Pancreas (tissue), 10 donors: ENCODE measurements around the gene NRIP1. TPM values are rescaled to one million over a fixed set of nuclear protein-coding genes. Genes with fewer than 3 reads are reported as not detected.

Experiments used
- ATAC-seq, 4 donors: fragments of 200-7000 bp; cut with Tn5 transposase; one replicate each; pipeline versions ENCODE4 v1.8.0 to v1.9.1; 2020; ENCODE audit warnings: mild to moderate bottlenecking in 4 of 4, moderate library complexity in 4 of 4
- DNase-seq, 6 donors: peaks; one replicate each; pipeline ENCODE4 v3.0.0-alpha.2; 2020
- FAIRE-seq: peaks from 2 replicates; lab custom pipeline; 2012; peaks lifted over from hg19 to GRCh38; lab: Jason Lieb, UNC
- H3K27ac ChIP-seq, 4 donors: fragments of 200-600 bp; sonication (generic); 1 replicate in 3 of 4; 2 replicates in 1 of 4; pipeline versions ENCODE4 v1.5.0 to v1.8.0; 2020
- H3K27me3 ChIP-seq, 4 donors: fragments of 200-600 bp; one replicate each; pipeline ENCODE4 v1.8.0; 2021
- H3K36me3 ChIP-seq, 3 donors: fragments of 200-600 bp; sonication (generic) in 1 of 3; one replicate each; pipeline versions ENCODE4 v1.5.0 to v1.8.0; 2020 to 2021
- H3K4me1 ChIP-seq, 3 donors: fragments of 200-600 bp; one replicate each; pipeline ENCODE4 v1.8.0; 2021
- H3K4me3 ChIP-seq, 4 donors: fragments of 200-600 bp; sonication (generic) in 2 of 4; one replicate each; pipeline versions ENCODE4 v1.5.0 to v1.8.0; 2020 to 2021
- H3K9me3 ChIP-seq, 4 donors: fragments of 200-600 bp; one replicate each; pipeline ENCODE4 v1.8.0; 2021
- WGBS, 2 donors: extraction: QIAGEN DNeasy Blood & Tissue Kit; methylation state at CpG; one replicate each; pipeline ENCODE4 v1.1.7; 2013; 5-methylcytosine and 5-hydroxymethylcytosine counted together
- intact Hi-C, 3 donors: fragments of 100-400 bp; cut with DNase I; formaldehyde crosslinking; loops; one replicate each; pipeline versions ENCODE4 v1.11.1 to v1.14.2; 2022
- polyA plus RNA-seq, 2 donors: library from polyadenylated mRNA; stranded (reverse); fragments of 200-250 nt; gene quantifications; one replicate each; pipeline ENCODE4 v1.2.3, GENCODE V29; 2013
- total RNA-seq, 6 donors: library from RNA; stranded (reverse); fragmentation: NEBNext Ultra II Directional in 4 of 6; extraction: Animal tissue kit (Norgen Biotek cat#: 25700) in 4 of 6; gene quantifications; one replicate each; pipeline versions ENCODE4 v1.2.1 to v1.2.4, GENCODE V29; 2021 to 2023
- TF ChIP-seq, protein P1 (sequence below), 4 donors: fragments of 200-600 bp; sonication (generic) in 3 of 4; IDR thresholded peaks; one replicate each; pipeline versions ENCODE4 v1.5.0 to v1.8.0; 2021; ENCODE audit warnings: antibody characterized with exemption in 4 of 4
- donor health status: healthy with polysubstance abuse.
- donor health status: DM: no; HTN: no; CAD: no; lungs with moderate emphysema.
- donor health status: DM: no; HTN: no; CAD: no.
- donor health status: control.
- donor health status: control.
- donor health status: Bipolar disorder and iron deficiency.
- donor health status: DM: yes; HTN: yes; CAD: no.
- donor health status: DM: no; HTN: no; CAD: no.
- donor health status: DM: no; HTN: no; CAD: no.
- donor health status: DM: yes; HTN: yes; CAD: no.

NRIP1 gene
- total and polyA plus RNA-seq, 8 donors: 3.7 to 33.5 (median 24.1) TPM

DNA sequence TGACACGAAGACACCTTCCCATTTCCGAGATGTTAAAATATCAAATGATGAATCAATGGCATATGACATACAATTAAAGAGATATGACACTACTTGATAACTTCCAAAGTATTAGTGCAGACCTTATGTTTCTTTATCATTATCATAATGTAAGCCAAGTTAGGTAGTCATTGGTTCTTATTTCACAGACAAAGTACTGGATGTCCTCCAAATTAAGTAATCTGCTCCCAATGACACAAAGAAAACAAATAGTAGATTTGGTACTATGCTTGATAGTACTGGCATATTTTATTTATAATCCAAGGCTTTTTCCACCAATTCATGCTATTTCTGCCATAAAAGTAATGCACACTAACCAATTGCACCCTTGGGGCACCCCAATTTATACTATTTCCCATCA lies 11.9 kb upstream of the NRIP1 start:
- intact Hi-C loops: loop anchor here in 2 of 3 donors (10.0 kb wide), 2 partner anchors 48 to 68 kb away; no protein-coding TSS in a partner anchor
- Histone ChIP-seq H3K4me1 (peaks cover 5 to 10% (median 6%) of the 10 kb centered on the region in 3 donors), H3K27ac (no peak overlapping the region), H3K27me3 (no peaks in the 10 kb centered on the region), H3K4me3 (no peak overlapping the region), H3K9me3 (no peaks in the 10 kb centered on the region), H3K36me3 (no peaks in the 10 kb centered on the region)
- 35 to 54% methylated on average over 2 of the region's 2 CpGs for WGBS, 2 donors
- FAIRE-seq (no peak), DNase-seq (no peak), ATAC-seq (peak; percentile 60 to 94 (median 82))
- TF ChIP-seq, protein P1, sequence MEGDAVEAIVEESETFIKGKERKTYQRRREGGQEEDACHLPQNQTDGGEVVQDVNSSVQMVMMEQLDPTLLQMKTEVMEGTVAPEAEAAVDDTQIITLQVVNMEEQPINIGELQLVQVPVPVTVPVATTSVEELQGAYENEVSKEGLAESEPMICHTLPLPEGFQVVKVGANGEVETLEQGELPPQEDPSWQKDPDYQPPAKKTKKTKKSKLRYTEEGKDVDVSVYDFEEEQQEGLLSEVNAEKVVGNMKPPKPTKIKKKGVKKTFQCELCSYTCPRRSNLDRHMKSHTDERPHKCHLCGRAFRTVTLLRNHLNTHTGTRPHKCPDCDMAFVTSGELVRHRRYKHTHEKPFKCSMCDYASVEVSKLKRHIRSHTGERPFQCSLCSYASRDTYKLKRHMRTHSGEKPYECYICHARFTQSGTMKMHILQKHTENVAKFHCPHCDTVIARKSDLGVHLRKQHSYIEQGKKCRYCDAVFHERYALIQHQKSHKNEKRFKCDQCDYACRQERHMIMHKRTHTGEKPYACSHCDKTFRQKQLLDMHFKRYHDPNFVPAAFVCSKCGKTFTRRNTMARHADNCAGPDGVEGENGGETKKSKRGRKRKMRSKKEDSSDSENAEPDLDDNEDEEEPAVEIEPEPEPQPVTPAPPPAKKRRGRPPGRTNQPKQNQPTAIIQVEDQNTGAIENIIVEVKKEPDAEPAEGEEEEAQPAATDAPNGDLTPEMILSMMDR (IDR thresholded peaks at IDR 0.05): no peak

DNA sequence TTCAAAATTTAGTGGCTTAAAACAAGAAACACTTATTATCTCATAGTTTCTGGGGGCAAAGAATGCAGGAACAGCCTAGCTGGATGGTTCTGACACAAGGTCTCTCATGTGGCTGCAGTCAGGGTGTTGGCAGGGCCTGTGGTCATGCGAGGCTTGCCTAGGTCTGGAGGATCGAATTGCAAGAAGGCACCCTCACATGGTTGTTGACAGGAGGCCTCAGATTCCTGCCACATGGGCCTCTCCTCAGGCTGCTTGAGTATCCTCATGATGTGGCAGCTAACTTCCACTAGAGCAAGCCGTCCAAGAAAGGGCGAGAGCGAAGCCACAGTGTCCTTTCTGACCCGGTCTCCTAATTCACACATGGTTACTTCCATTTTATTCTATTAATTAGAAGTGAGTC lies 6.2 kb upstream of the NRIP1 start:
- ATAC-seq (no peak), FAIRE-seq (no peak)
- intact Hi-C loops: loop anchor here in 2 of 3 donors (10.0 kb wide), 2 partner anchors 54 to 74 kb away; no protein-coding TSS in a partner anchor

DNA sequence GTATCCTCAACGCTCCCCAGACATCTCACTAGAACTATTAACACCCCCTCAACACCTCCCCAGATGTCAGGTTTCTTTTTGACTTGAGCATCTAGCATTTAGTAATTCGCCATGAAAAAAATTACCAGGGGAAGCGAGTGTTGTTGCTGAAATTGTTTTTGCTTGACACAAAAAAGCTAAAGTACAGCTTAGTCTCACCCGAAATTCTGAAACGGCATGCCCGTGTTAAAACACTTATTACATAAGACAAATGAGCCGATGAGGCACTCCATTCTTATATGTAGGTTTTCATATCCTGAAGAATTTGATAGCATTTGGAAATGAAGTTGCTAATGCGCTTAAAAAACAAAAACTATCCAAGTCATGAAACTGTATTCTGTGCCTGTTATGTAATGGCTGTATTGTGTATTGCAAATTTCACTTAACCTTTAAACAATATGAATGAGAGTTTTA lies 1.3 kb upstream of the NRIP1 start:
- H3K4me3 ChIP-seq: peak overlapping the region; percentile 57 to 99 (median 90)
- whole genome bisulfite sequencing, 2 donors: 1% methylated on average over 8 of the region's 8 CpGs
- H3K27me3 ChIP-seq: no peaks in the 10 kb centered on the region
- no peak for DNase-seq
- TF ChIP-seq, protein P1 (IDR thresholded peaks at IDR 0.05): no peak
- intact Hi-C loops: no loop called here
- peaks cover 9 to 18% (median 13%) of the 10 kb centered on the region in 3 donors for H3K4me1 ChIP-seq
- no peaks in the 10 kb centered on the region for H3K36me3 ChIP-seq
- no peak for FAIRE-seq
- ATAC-seq: no peak
- no peaks in the 10 kb centered on the region for H3K9me3 ChIP-seq
- peak overlapping the region; percentile 92 to 97 (median 96) for H3K27ac ChIP-seq

More for the DNA sequence above, 6.2 kb upstream of the NRIP1 start:
- H3K27ac ChIP-seq: no peak overlapping the region
- no peaks in the 10 kb centered on the region for H3K9me3 ChIP-seq
- H3K27me3 ChIP-seq: no peaks in the 10 kb centered on the region
- TF ChIP-seq, protein P1 (IDR thresholded peaks at IDR 0.05): no peak
- H3K4me1 ChIP-seq: peaks cover 0 to 5% (median 0%) of the 10 kb centered on the region in 3 donors
- 91 to 94% methylated on average over 6 of the region's 6 CpGs for WGBS, 2 donors
- no peak overlapping the region for H3K4me3 ChIP-seq
- DNase-seq: no peak
- H3K36me3 ChIP-seq: no peaks in the 10 kb centered on the region

DNA sequence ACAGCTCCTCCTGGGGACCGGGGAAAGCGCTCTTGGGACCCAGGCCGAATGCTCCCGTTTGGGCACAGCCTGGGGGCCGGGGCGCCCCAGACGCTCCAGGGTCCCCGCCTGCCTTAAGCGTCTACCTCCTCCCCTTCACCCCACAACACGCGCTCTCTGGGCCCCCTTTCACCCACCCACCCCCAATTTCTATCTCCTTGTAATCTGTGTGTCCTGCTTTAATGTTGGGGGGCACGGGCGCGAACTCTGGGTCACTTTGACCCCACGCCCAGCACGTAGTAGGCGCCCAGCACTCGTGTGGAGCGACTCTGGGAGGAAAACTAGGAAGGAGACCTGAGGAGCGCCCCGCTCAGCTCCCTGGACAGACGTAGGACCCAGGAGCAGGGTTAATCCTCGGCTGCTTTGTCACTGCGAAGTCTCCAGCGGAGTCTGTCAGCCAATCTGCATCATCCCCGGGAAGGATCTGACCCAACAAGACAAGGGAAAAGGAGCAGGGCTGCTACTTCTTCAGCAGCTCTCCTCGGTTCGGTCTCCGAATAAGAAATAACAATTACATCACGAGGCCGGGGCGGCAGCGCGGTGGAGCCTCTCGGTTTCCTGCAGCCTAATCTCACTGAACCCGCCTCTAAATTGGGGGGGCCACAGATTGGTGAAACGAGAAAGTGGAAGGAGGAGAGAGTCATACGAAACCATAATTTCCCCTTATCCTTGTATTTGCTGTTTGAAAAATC lies 757 bp upstream of the NRIP1 start:
- H3K4me3 ChIP-seq: peak overlapping the region; percentile 57 to 99 (median 90)
- no peaks in the 10 kb centered on the region for H3K27me3 ChIP-seq
- TF ChIP-seq, protein P1 (IDR thresholded peaks at IDR 0.05): no peak
- DNase-seq (peak; percentile 67 to 82 (median 75)), FAIRE-seq (no peak), ATAC-seq (peak; percentile 51 to 71 (median 60))
- H3K36me3 ChIP-seq: no peaks in the 10 kb centered on the region
- intact Hi-C loops: no loop called here
- H3K4me1 ChIP-seq: peaks cover 11 to 23% (median 16%) of the 10 kb centered on the region in 3 donors
- H3K9me3 ChIP-seq: no peaks in the 10 kb centered on the region
- WGBS, 2 donors: 0 to 1% methylated on average over 37 to 38 of the region's 38 CpGs
- peak overlapping the region; percentile 92 to 97 (median 96) for H3K27ac ChIP-seq
